HepG2 (cell line): ENCODE data around the gene CHDH.

Experiments used
- ATF2 ChIP-seq: sonication (generic); formaldehyde crosslinking; IDR thresholded peaks from 2 replicates; pipeline ENCODE4 v1.4.0; 2020; ENCODE audit warnings: missing genetic modification reagents
- JUND ChIP-seq: sonication (generic); formaldehyde crosslinking; IDR thresholded peaks from 2 replicates; pipeline ENCODE4 v1.8.0; 2022; ENCODE audit warnings: mild to moderate bottlenecking, missing genetic modification reagents
- KDM1A ChIP-seq: IDR thresholded peaks from 2 replicates; pipeline ENCODE4 v1.6.1; 2016; ENCODE audit warnings: missing compliant biosample characterization
- NFIC ChIP-seq: IDR thresholded peaks from 2 replicates; pipeline ENCODE4 v1.6.1; 2012; ENCODE audit warnings: mild to moderate bottlenecking, low read length, inconsistent platforms
- PBX3 ChIP-seq: sonication (generic); formaldehyde crosslinking; IDR thresholded peaks from 2 replicates; pipeline ENCODE4 v1.8.1; 2023; ENCODE audit warnings: missing genetic modification reagents, inconsistent platforms, borderline replicate concordance
- POLR2AphosphoS2 ChIP-seq: IDR thresholded peaks from 2 replicates; pipeline ENCODE4 v1.6.1; 2011; ENCODE audit warnings: low read depth, low read length, improper control_type of control experiment
- RFX5 ChIP-seq: IDR thresholded peaks from 2 replicates; pipeline ENCODE4 v1.6.1; 2011; ENCODE audit warnings: low read depth, low read length, improper control_type of control experiment
- ZNF274 ChIP-seq: sonication (generic); formaldehyde crosslinking; IDR thresholded peaks from 2 replicates; pipeline ENCODE4 v1.5.1; 2020; ENCODE audit warnings: mild to moderate bottlenecking, missing genetic modification reagents
- ZNF501 ChIP-seq: sonication (generic); formaldehyde crosslinking; IDR thresholded peaks from 2 replicates; pipeline ENCODE4 v1.5.1; 2020; ENCODE audit warnings: mild to moderate bottlenecking, moderate library complexity, missing genetic modification reagents
- ZNF772 ChIP-seq: sonication (generic); formaldehyde crosslinking; IDR thresholded peaks from 2 replicates; pipeline ENCODE4 v1.5.0; 2020; ENCODE audit warnings: mild to moderate bottlenecking, missing genetic modification reagents

- no peak for TF ChIP-seq KDM1A (CRISPR knock-in tag)
- no peak for TF ChIP-seq PBX3 (CRISPR knock-in tag)
- TF ChIP-seq RFX5: no peak
- TF ChIP-seq ZNF274: no peak
- TF ChIP-seq ZNF772 (CRISPR knock-in tag): no peak
- TF ChIP-seq ATF2 (CRISPR knock-in tag): no peak
- no peak for TF ChIP-seq NFIC
- TF ChIP-seq ZNF501 (CRISPR knock-in tag): no peak
- no peak for TF ChIP-seq POLR2AphosphoS2
- no peak for TF ChIP-seq JUND (CRISPR knock-in tag)
Measured at GRCh38 chr3:53836084-53836872, 9.9 kb downstream of the CHDH start.
